ENCODE results near the gene TARDBP. TPM values are rescaled to one million over a fixed set of nuclear protein-coding genes. Genes with fewer than 3 reads are reported as not detected.
"Not testable (repeated sequence)": the region's sequence is repeated elsewhere in the genome, so short reads cannot be mapped to it uniquely, and the experiment has no call there.

Gene TARDBP
- total RNA-seq, 1 donor from 2014 or later, result 112 TPM

DNA sequence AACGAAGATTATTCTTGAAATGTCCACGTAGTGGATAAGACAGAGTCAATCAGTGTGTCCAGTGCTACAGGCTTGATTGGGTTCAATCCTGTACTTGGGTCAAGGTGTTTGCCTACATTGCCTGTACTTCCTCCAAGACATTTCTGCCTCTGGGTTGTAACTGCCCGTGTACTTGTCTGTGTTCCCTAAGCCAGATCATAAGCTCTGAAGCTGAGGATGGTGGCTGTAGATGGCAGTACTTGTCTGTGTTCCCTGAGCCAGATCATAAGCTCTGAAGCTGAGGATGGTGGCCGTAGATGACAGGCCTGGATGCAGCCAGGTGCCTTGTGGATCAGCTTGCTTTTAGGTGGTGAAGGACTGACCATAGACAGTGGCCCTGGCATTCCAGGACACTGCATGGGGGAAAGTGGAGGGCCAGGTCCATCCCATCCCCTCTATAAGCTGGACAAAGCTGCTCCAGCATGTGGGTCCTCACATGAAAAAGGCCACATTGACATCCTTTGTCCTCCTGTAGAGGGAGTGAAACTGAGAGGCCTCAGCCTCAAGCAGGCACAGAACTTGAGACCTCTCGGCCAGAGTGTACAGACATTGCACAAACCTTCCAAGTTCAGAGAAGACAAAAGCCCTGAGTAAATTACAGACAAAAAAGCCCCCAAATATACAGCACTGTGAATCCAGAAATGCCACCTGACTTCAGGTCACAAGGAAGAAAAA is 49.4 kb downstream of the TARDBP start:
- peaks cover 22% of the 10 kb centered on the region for H3K36me3 ChIP-seq
- no peaks in the 10 kb centered on the region for H3K27me3 ChIP-seq
- DNase-seq (no peak), ATAC-seq (no peak)
- H3K9me3 ChIP-seq, result no peaks in the 10 kb centered on the region
- TF ChIP-seq, protein P1, sequence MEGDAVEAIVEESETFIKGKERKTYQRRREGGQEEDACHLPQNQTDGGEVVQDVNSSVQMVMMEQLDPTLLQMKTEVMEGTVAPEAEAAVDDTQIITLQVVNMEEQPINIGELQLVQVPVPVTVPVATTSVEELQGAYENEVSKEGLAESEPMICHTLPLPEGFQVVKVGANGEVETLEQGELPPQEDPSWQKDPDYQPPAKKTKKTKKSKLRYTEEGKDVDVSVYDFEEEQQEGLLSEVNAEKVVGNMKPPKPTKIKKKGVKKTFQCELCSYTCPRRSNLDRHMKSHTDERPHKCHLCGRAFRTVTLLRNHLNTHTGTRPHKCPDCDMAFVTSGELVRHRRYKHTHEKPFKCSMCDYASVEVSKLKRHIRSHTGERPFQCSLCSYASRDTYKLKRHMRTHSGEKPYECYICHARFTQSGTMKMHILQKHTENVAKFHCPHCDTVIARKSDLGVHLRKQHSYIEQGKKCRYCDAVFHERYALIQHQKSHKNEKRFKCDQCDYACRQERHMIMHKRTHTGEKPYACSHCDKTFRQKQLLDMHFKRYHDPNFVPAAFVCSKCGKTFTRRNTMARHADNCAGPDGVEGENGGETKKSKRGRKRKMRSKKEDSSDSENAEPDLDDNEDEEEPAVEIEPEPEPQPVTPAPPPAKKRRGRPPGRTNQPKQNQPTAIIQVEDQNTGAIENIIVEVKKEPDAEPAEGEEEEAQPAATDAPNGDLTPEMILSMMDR (IDR thresholded peaks at IDR 0.05), result no peak
- H3K27ac ChIP-seq, result no peak overlapping the region
- H3K4me1 ChIP-seq, result peaks cover 20% of the 10 kb centered on the region
- intact Hi-C loops (cut with DNase I), result no loop called here
- H3K4me3 ChIP-seq, result no peak overlapping the region

DNA sequence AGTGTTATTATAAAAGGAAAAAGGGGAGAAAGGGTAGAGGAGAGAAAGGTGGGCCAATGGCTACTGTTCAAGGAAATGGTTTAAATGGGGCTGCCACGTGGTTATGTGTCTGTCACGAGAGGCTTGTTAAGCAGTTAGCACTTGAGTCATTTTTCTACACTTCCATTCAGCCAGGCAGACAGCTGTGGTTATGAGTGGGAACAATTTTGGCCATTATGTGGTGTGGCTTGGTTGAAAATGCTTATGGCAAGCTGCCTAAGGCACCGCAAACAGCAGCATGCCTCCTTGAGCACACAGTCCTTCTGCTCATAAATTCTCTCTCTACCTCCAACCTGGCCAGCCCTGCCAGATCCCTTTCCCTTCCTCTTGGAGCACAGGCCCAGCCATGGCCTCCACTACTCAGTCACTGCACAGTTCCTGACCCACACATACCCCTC is 50.5 kb downstream of the TARDBP start:
- intact Hi-C loops (cut with DNase I), result no loop called here
- Histone ChIP-seq H3K4me3 (no peak overlapping the region), H3K36me3 (peaks cover 26% of the 10 kb centered on the region), H3K4me1 (peaks cover 20% of the 10 kb centered on the region), H3K27me3 (no peaks in the 10 kb centered on the region), H3K9me3 (no peaks in the 10 kb centered on the region), H3K27ac (no peak overlapping the region)
- no peak for DNase-seq
- no peak for ATAC-seq
- TF ChIP-seq, protein P1 (IDR thresholded peaks at IDR 0.05), result no peak

DNA sequence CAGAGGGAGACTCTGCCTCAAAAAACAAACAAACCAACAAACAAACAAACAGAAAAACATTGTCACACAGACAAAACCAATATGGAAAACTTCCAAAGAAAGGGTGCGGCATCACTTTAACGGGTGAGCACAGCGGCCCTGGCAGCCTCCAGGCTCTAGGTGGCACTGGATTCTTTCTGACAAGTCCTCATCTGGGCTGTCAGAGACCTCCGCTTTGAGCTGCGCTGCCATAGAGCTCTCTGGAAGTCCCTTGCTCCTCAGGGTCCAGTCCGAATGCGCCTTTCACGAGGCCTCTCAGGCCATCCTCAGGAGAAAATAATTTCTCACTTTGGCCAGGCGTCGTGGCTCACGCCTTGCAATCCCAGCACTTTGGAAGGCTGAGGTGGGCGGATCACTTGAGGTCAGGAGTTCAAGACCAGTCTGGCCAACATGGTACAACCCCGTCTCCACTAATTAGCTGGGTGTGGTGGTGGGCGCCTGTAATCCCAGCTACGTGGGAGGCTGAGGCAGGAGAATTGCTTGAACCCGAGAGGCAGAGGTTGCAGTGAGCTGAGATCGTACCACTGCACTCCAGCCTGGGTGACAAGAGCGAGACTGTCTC is 51.6 kb downstream of the TARDBP start:
- intact Hi-C loops (cut with DNase I); DNase-seq: not testable (repeated sequence)

DNA sequence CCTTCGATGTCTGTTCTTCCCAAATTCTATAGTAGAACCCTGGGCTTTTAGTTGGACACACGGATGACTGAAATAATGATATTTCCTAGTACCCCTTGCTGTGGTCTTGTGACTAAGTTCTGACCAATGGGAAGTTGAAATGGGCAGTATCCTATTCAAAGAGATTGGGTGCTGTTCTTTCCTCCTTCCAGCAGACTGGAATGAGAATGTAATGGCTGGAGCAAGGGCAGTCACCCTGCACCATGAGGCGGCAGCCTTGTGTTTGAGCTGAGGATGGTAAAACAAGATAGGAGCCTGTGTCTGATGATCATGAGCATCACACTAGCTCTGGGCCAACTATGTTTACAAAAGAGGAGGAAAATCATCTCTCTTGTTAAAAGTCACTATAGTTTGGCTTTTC is 52.5 kb downstream of the TARDBP start:
- H3K27ac ChIP-seq, result no peak overlapping the region
- no peaks in the 10 kb centered on the region for H3K27me3 ChIP-seq
- ATAC-seq (no peak), DNase-seq (no peak)
- peaks cover 46% of the 10 kb centered on the region for H3K36me3 ChIP-seq
- H3K4me1 ChIP-seq, result peaks cover 12% of the 10 kb centered on the region
- intact Hi-C loops (cut with DNase I), result no loop called here
- TF ChIP-seq, protein P1 (IDR thresholded peaks at IDR 0.05), result no peak
- H3K9me3 ChIP-seq, result no peaks in the 10 kb centered on the region
- no peak overlapping the region for H3K4me3 ChIP-seq

More for the DNA sequence above, 51.6 kb downstream of the TARDBP start:
- ATAC-seq, H3K9me3 ChIP-seq, H3K27ac ChIP-seq, H3K27me3 ChIP-seq, H3K4me3 ChIP-seq: not testable (repeated sequence)
- Histone ChIP-seq H3K36me3 (peaks cover 37% of the 10 kb centered on the region), H3K4me1 (peaks cover 15% of the 10 kb centered on the region)

DNA sequence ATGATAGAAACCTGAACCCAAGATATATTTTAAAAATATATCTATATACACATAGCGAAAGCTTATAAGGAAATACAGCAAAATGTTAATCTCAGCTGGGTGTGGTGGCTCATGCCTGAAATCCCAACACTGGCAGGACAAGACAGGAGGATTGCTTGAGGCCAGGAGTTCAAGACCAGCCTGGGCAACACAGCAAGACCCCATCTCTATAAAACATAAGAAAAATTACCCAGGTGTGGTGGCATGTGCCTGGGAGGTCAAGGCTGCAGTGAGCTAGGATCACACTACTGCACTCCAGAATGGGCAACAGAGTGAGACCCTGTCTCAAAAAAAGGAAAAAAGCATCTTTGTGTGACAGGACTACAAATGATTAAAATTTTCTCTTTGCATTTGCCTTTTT is 53.3 kb downstream of the TARDBP start:
- Histone ChIP-seq H3K27me3 (no peaks in the 10 kb centered on the region), H3K36me3 (peaks cover 52% of the 10 kb centered on the region), H3K27ac (no peak overlapping the region), H3K4me1 (peaks cover 8% of the 10 kb centered on the region), H3K4me3 (no peak overlapping the region), H3K9me3 (no peaks in the 10 kb centered on the region)
- no peak for DNase-seq
- intact Hi-C loops (cut with DNase I), result no loop called here
- no peak for ATAC-seq
- TF ChIP-seq, protein P1 (IDR thresholded peaks at IDR 0.05), result no peak
